H9 (cell line): ENCODE results near the gene VWA5A. TPM values are rescaled to one million over a fixed set of nuclear protein-coding genes. Genes with fewer than 3 reads are reported as not detected.

ENCODE experiments used
- DNase-seq: peaks from one replicate; pipeline ENCODE4 v3.0.0-alpha.2; 2017
- H2AFZ ChIP-seq: one replicate; pipeline ENCODE4 v1.6.1; 2013; ENCODE audit warnings: mild to moderate bottlenecking, low read length, control low read depth, moderate library complexity
- H2AK5ac ChIP-seq: 2 replicates; pipeline ENCODE4 v1.6.1; 2013; ENCODE audit warnings: low read length, control low read depth, mixed read lengths; ENCODE audit not compliant: insufficient read length
- H2BK120ac ChIP-seq: one replicate; pipeline ENCODE4 v1.6.1; 2013; ENCODE audit warnings: low read depth, mild to moderate bottlenecking, low read length, control low read depth, inconsistent platforms; ENCODE audit not compliant: poor library complexity, severe bottlenecking
- H2BK12ac ChIP-seq: 2 replicates; pipeline ENCODE4 v1.6.1; 2013; ENCODE audit warnings: low read length, control low read depth, mixed read lengths, low read depth; ENCODE audit not compliant: insufficient read length
- H2BK15ac ChIP-seq: 2 replicates; pipeline ENCODE4 v1.6.1; 2013; ENCODE audit warnings: low read depth, low read length, control low read depth
- H2BK20ac ChIP-seq: one replicate; pipeline ENCODE4 v1.6.1; 2013; ENCODE audit warnings: low read depth, mild to moderate bottlenecking, low read length, control low read depth, inconsistent platforms; ENCODE audit not compliant: poor library complexity, severe bottlenecking
- H2BK5ac ChIP-seq: 2 replicates; pipeline ENCODE4 v1.6.1; 2013; ENCODE audit warnings: low read length, control low read depth, mixed read lengths; ENCODE audit not compliant: insufficient read length
- H3K14ac ChIP-seq: 2 replicates; pipeline ENCODE4 v1.6.1; 2013; ENCODE audit warnings: low read length, control low read depth; ENCODE audit not compliant: insufficient read depth
- H3K18ac ChIP-seq: 2 replicates; pipeline ENCODE4 v1.6.1; 2013; ENCODE audit warnings: low read depth, mild to moderate bottlenecking, mixed read lengths, low read length, control low read depth; ENCODE audit not compliant: insufficient read length
- H3K23ac ChIP-seq: 2 replicates; pipeline ENCODE4 v1.6.1; 2013; ENCODE audit warnings: low read length, control low read depth, mixed read lengths, low read depth; ENCODE audit not compliant: insufficient read length
- H3K23me2 ChIP-seq: 2 replicates; pipeline ENCODE4 v1.6.1; 2013; ENCODE audit warnings: low read depth, mild to moderate bottlenecking, mixed read lengths, low read length, control low read depth; ENCODE audit not compliant: insufficient read length, poor library complexity, severe bottlenecking
- H3K27ac ChIP-seq: 2 replicates; pipeline ENCODE4 v1.5.1; 2013; ENCODE audit warnings: low read length, control low read depth, mixed read lengths, low read depth; ENCODE audit not compliant: insufficient read length
- H3K27me3 ChIP-seq: 2 replicates; pipeline ENCODE4 v1.6.1; 2013; ENCODE audit warnings: low read length, control low read depth, inconsistent platforms; ENCODE audit not compliant: insufficient read depth
- H3K4ac ChIP-seq: 2 replicates; pipeline ENCODE4 v1.6.1; 2013; ENCODE audit warnings: low read depth, mild to moderate bottlenecking, control low read depth, inconsistent platforms, low read length, moderate library complexity
- H3K4me1 ChIP-seq: 2 replicates; pipeline ENCODE4 v1.6.1; 2013; ENCODE audit warnings: low read length, control low read depth, inconsistent platforms; ENCODE audit not compliant: insufficient read depth
- H3K4me2 ChIP-seq: 2 replicates; pipeline ENCODE4 v1.6.1; 2013; ENCODE audit warnings: low read length, control low read depth, mixed read lengths; ENCODE audit not compliant: insufficient read length, insufficient read depth
- H3K56ac ChIP-seq: 2 replicates; pipeline ENCODE4 v1.6.1; 2013; ENCODE audit warnings: low read depth, mild to moderate bottlenecking, mixed read lengths, low read length, control low read depth; ENCODE audit not compliant: insufficient read length
- H3K79me1 ChIP-seq: 2 replicates; pipeline ENCODE4 v1.6.1; 2013; ENCODE audit warnings: low read depth, mild to moderate bottlenecking, moderate library complexity, low read length, control low read depth, inconsistent platforms; ENCODE audit not compliant: insufficient read depth, poor library complexity, severe bottlenecking
- H3K79me2 ChIP-seq: 2 replicates; pipeline ENCODE4 v1.6.1; 2013; ENCODE audit warnings: low read length, control low read depth, inconsistent platforms; ENCODE audit not compliant: insufficient read depth
- H3K9ac ChIP-seq: 2 replicates; pipeline ENCODE4 v1.6.1; 2013; ENCODE audit warnings: low read length, control low read depth, mixed read lengths; ENCODE audit not compliant: insufficient read length; ENCODE audit errors: extremely low read depth
- H3K9me3 ChIP-seq: one replicate; pipeline ENCODE4 v1.6.1; 2013; ENCODE audit warnings: low read depth, low read length, inconsistent platforms; ENCODE audit not compliant: control insufficient read depth
- H3T11ph ChIP-seq: one replicate; pipeline ENCODE4 v1.6.1; 2013; ENCODE audit warnings: mild to moderate bottlenecking, low read length, control low read depth, inconsistent platforms
- H4K20me1 ChIP-seq: one replicate; pipeline ENCODE4 v1.6.1; 2013; ENCODE audit not compliant: control insufficient read depth, insufficient read length, insufficient read depth
- H4K5ac ChIP-seq: 2 replicates; pipeline ENCODE4 v1.6.1; 2013; ENCODE audit warnings: low read depth, mild to moderate bottlenecking, mixed read lengths, low read length, control low read depth; ENCODE audit not compliant: insufficient read length
- H4K8ac ChIP-seq: replicated peaks from 2 replicates; pipeline ENCODE4 v1.6.1; 2013; ENCODE audit warnings: low read length, control low read depth, mixed read lengths, low read depth; ENCODE audit not compliant: insufficient read length
- H4K91ac ChIP-seq: 2 replicates; pipeline ENCODE4 v1.6.1; 2013; ENCODE audit warnings: low read depth, mild to moderate bottlenecking, moderate library complexity, mixed read lengths, low read length, control low read depth; ENCODE audit not compliant: insufficient read length
- H3K27ac Mint-ChIP-seq, 3 experiments: 2 replicates in 2 of 3; 3 replicates in 1 of 3; pipeline ENCODE4 v1.8.0; 2020 to 2021; ENCODE audit warnings: mixed read lengths in 3 of 3, mild to moderate bottlenecking in 1 of 3, moderate library complexity in 1 of 3
- H3K27me3 Mint-ChIP-seq: 2 replicates; pipeline ENCODE4 v1.8.0; 2021; ENCODE audit warnings: low read depth, mild to moderate bottlenecking, moderate library complexity, mixed read lengths
- H3K36me3 Mint-ChIP-seq, 3 experiments: 2 replicates in 2 of 3; 3 replicates in 1 of 3; pipeline ENCODE4 v1.8.0; 2020 to 2021; ENCODE audit warnings: low read depth in 3 of 3, mixed read lengths in 3 of 3; ENCODE audit not compliant: insufficient read depth in 1 of 3
- H3K4me1 Mint-ChIP-seq, 2 experiments: 2 replicates each; pipeline ENCODE4 v1.8.0; 2020; ENCODE audit warnings: mixed read lengths in 2 of 2
- H3K4me3 Mint-ChIP-seq, 2 experiments: 2 replicates in 1 of 2; 3 replicates in 1 of 2; pipeline ENCODE4 v1.8.0; 2020 to 2021; ENCODE audit warnings: mild to moderate bottlenecking in 2 of 2, mixed read lengths in 2 of 2, moderate library complexity in 1 of 2
- H3K9me3 Mint-ChIP-seq, 2 experiments: 2 replicates in 1 of 2; 3 replicates in 1 of 2; pipeline ENCODE4 v1.8.0; 2020; ENCODE audit warnings: mild to moderate bottlenecking in 2 of 2, mixed read lengths in 2 of 2, moderate library complexity in 1 of 2
- CTCF ChIP-seq: fragments of 200-600 bp; sonication (generic); conservative IDR thresholded peaks from 3 replicates; pipeline ENCODE4 v1.8.0; 2021; ENCODE audit warnings: antibody characterized with exemption, mild to moderate bottlenecking
- WGBS: extraction: QIAGEN DNeasy Blood & Tissue Kit; methylation state at CpG from one replicate; pipeline ENCODE4 v1.1.7; 2013; ENCODE audit warnings: missing lambda C conversion rate, low lambda C conversion rate, mixed read lengths; ENCODE audit not compliant: insufficient read length; ENCODE audit errors: extremely low coverage; 5-methylcytosine and 5-hydroxymethylcytosine counted together
- total RNA-seq: library from RNA; stranded (reverse); gene quantifications from 2 replicates; pipeline ENCODE4 v1.2.1, GENCODE V29; 2021

VWA5A gene
- total RNA-seq, 1 experiment from 2014 or later, result 15.6 TPM

DNA sequence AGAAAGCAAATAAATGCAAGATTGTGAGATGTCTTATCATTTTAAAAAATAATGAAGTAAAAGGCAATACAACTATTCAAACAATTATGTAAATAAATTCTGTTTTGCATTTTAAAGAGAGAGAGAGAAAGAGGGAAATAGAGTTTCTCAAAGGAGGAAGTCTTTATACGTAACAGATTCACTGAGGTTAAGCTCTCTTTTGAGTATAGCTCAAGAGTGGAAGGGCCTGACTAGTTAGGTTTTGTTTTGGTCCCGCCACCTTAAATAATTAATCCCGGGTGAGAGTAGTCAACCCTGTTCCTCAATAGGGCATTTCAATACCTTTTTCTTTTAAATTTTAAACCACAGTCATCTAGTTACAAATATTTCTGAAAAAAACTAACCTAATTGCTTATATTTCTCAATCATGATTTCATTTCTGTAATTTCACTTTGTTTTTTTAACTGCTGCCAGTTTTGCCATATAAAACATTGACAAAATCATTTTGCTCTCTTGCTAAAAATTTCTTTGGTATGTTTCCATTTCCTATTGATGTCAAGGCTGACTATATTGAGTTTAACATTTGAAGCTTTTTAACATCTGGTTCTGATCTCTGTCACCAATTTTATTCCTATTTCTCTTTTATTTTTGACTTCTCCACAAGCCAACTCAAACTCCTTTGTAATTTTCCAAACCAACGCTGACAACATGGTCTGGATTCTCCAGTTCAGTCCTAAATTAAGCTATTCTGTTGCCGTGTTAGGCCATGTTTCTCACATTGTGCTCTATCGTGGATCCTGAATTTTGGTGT is 78.2 kb downstream of the VWA5A start:
- H3K4me1 Mint-ChIP-seq, result peaks cover 30 to 35% of the 10 kb centered on the region in 2 experiments
- no peak overlapping the region for H4K8ac ChIP-seq
- no peak overlapping the region for H3K27ac ChIP-seq
- H4K91ac ChIP-seq, result no peak overlapping the region
- no peak overlapping the region for H3K18ac ChIP-seq
- TF ChIP-seq CTCF, result no peak
- no peak for DNase-seq
- no peak overlapping the region for H3K4me3 Mint-ChIP-seq
- H3K23me2 ChIP-seq, result no peaks in the 10 kb centered on the region
- no CpG with 5 or more reads among the region's 6 CpGs for WGBS
- no peak overlapping the region for H3K4ac ChIP-seq
- H2BK120ac ChIP-seq, result no peak overlapping the region
- no peak overlapping the region for H3T11ph ChIP-seq
- no peak overlapping the region for H3K27ac Mint-ChIP-seq
- no peak overlapping the region for H2AFZ ChIP-seq
- no peak overlapping the region for H3K14ac ChIP-seq
- H3K79me2 ChIP-seq, result no peaks in the 10 kb centered on the region
- no peak overlapping the region for H2BK20ac ChIP-seq
- H3K79me1 ChIP-seq, result no peaks in the 10 kb centered on the region
- peaks cover 3% of the 10 kb centered on the region for H3K4me1 ChIP-seq
- no peak overlapping the region for H2AK5ac ChIP-seq
- no peak overlapping the region for H3K23ac ChIP-seq
- no peak overlapping the region for H2BK12ac ChIP-seq
- no peak overlapping the region for H4K5ac ChIP-seq
- no peak overlapping the region for H3K56ac ChIP-seq
- H4K20me1 ChIP-seq, result no peaks in the 10 kb centered on the region
- no peak overlapping the region for H3K4me2 ChIP-seq
- H2BK5ac ChIP-seq, result no peak overlapping the region
- peaks cover 44% of the 10 kb centered on the region for H3K27me3 Mint-ChIP-seq
- peaks cover 16% of the 10 kb centered on the region; the same call in 1 of the 2 replicates for H3K27me3 ChIP-seq
- H3K9me3 ChIP-seq, result no peaks in the 10 kb centered on the region
- H3K36me3 Mint-ChIP-seq, result no peaks in the 10 kb centered on the region; a peak in 1 of 7 replicates
- no peak overlapping the region for H3K9ac ChIP-seq
- H2BK15ac ChIP-seq, result no peak overlapping the region
- H3K9me3 Mint-ChIP-seq, result no peaks in the 10 kb centered on the region; a peak in 1 of 5 replicates
